ENCODE data around the gene ACO1. TPM values are rescaled to one million over a fixed set of nuclear protein-coding genes. Genes with fewer than 3 reads are reported as not detected.

Gene ACO1
- total RNA-seq, 1 donor from 2014 or later, result 30.6 TPM

- no peak for TF ChIP-seq CTCF (IDR thresholded peaks at IDR 0.05; ENCODE audit: unreplicated experiment)
- no peak overlapping the region for H3K27ac Mint-ChIP-seq (ENCODE audit: unreplicated experiment)
- no peaks in the 10 kb centered on the region for H3K9me3 Mint-ChIP-seq (ENCODE audit: unreplicated experiment)
- H3K27me3 Mint-ChIP-seq (ENCODE audit: unreplicated experiment), result no peaks in the 10 kb centered on the region
- no peak for DNase-seq (ENCODE audit: low spot score)
- no peak overlapping the region for H3K4me3 Mint-ChIP-seq (ENCODE audit: unreplicated experiment)
- peaks cover 27% of the 10 kb centered on the region for H3K36me3 Mint-ChIP-seq (ENCODE audit: low read depth, unreplicated experiment)
- H3K4me1 Mint-ChIP-seq (ENCODE audit: unreplicated experiment), result no peaks in the 10 kb centered on the region
Measured at GRCh38 chr9:32424616-32425015, 40.2 kb downstream of the ACO1 start.

GRCh38 chr9:32426278-32426939, 42.0 kb downstream of the ACO1 start:
- H3K27ac Mint-ChIP-seq (ENCODE audit: unreplicated experiment), result no peak overlapping the region
- H3K4me3 Mint-ChIP-seq (ENCODE audit: unreplicated experiment), result no peak overlapping the region
- H3K9me3 Mint-ChIP-seq (ENCODE audit: unreplicated experiment), result no peaks in the 10 kb centered on the region
- DNase-seq (ENCODE audit: low spot score), result no peak
- peaks cover 24% of the 10 kb centered on the region for H3K36me3 Mint-ChIP-seq (ENCODE audit: low read depth, unreplicated experiment)
- TF ChIP-seq CTCF (IDR thresholded peaks at IDR 0.05; ENCODE audit: unreplicated experiment), result no peak
- no peaks in the 10 kb centered on the region for H3K27me3 Mint-ChIP-seq (ENCODE audit: unreplicated experiment)
- H3K4me1 Mint-ChIP-seq (ENCODE audit: unreplicated experiment), result no peaks in the 10 kb centered on the region

GRCh38 chr9:32427111-32427873, 42.8 kb downstream of the ACO1 start:
- no peak overlapping the region for H3K4me3 Mint-ChIP-seq (ENCODE audit: unreplicated experiment)
- peaks cover 25% of the 10 kb centered on the region for H3K36me3 Mint-ChIP-seq (ENCODE audit: low read depth, unreplicated experiment)
- no peaks in the 10 kb centered on the region for H3K9me3 Mint-ChIP-seq (ENCODE audit: unreplicated experiment)
- no peak overlapping the region for H3K27ac Mint-ChIP-seq (ENCODE audit: unreplicated experiment)
- H3K4me1 Mint-ChIP-seq (ENCODE audit: unreplicated experiment), result no peaks in the 10 kb centered on the region
- DNase-seq (ENCODE audit: low spot score), result no peak
- no peaks in the 10 kb centered on the region for H3K27me3 Mint-ChIP-seq (ENCODE audit: unreplicated experiment)
- TF ChIP-seq CTCF (IDR thresholded peaks at IDR 0.05; ENCODE audit: unreplicated experiment), result no peak

- peaks cover 10% of the 10 kb centered on the region for H3K4me1 Mint-ChIP-seq (ENCODE audit: unreplicated experiment)
- no peak for TF ChIP-seq CTCF (IDR thresholded peaks at IDR 0.05; ENCODE audit: unreplicated experiment)
- no peaks in the 10 kb centered on the region for H3K9me3 Mint-ChIP-seq (ENCODE audit: unreplicated experiment)
- H3K4me3 Mint-ChIP-seq (ENCODE audit: unreplicated experiment), result no peak overlapping the region
- no peaks in the 10 kb centered on the region for H3K27me3 Mint-ChIP-seq (ENCODE audit: unreplicated experiment)
- no peak for DNase-seq (ENCODE audit: low spot score)
- peaks cover 19% of the 10 kb centered on the region for H3K36me3 Mint-ChIP-seq (ENCODE audit: low read depth, unreplicated experiment)
- no peak overlapping the region for H3K27ac Mint-ChIP-seq (ENCODE audit: unreplicated experiment)
Measured at GRCh38 chr9:32430720-32431119, 46.3 kb downstream of the ACO1 start.

- TF ChIP-seq CTCF (IDR thresholded peaks at IDR 0.05; ENCODE audit: unreplicated experiment), result no peak
- H3K4me1 Mint-ChIP-seq (ENCODE audit: unreplicated experiment), result peaks cover 14% of the 10 kb centered on the region
- H3K27ac Mint-ChIP-seq (ENCODE audit: unreplicated experiment), result no peak overlapping the region
- H3K27me3 Mint-ChIP-seq (ENCODE audit: unreplicated experiment), result no peaks in the 10 kb centered on the region
- peaks cover 20% of the 10 kb centered on the region for H3K36me3 Mint-ChIP-seq (ENCODE audit: low read depth, unreplicated experiment)
- H3K9me3 Mint-ChIP-seq (ENCODE audit: unreplicated experiment), result no peaks in the 10 kb centered on the region
- no peak overlapping the region for H3K4me3 Mint-ChIP-seq (ENCODE audit: unreplicated experiment)
- DNase-seq (ENCODE audit: low spot score), result no peak
Measured at GRCh38 chr9:32431196-32431595, 46.8 kb downstream of the ACO1 start.
